Tibial nerve (tissue), 4 donors: ENCODE results near the gene EIF2B2.

ENCODE experiments used
- CTCF ChIP-seq, 5 experiments: fragments of 200-600 bp in 3 of 5; fragments of 450-650 bp in 2 of 5; sonication (generic) in 3 of 5; IDR thresholded peaks; one replicate each; pipeline ENCODE4 v1.5.1; 2016 to 2019; ENCODE audit warnings: antibody characterized with exemption in 5 of 5, mild to moderate bottlenecking in 3 of 5, moderate library complexity in 2 of 5
- EP300 ChIP-seq, 2 donors: sonication (generic); formaldehyde crosslinking; IDR thresholded peaks; one replicate each; pipeline ENCODE4 v1.6.1; 2017; ENCODE audit warnings: antibody characterized with exemption in 2 of 2, mild to moderate bottlenecking in 1 of 2
- POLR2A ChIP-seq, 2 donors: fragments of 450-650 bp; IDR thresholded peaks; one replicate each; pipeline ENCODE4 v1.6.1; 2017; ENCODE audit warnings: antibody characterized with exemption in 2 of 2, mild to moderate bottlenecking in 2 of 2, moderate library complexity in 2 of 2

GRCh38 chr14:74964787-74965485 is 37.8 kb upstream of the EIF2B2 start:
- TF ChIP-seq CTCF (IDR thresholded peaks at IDR 0.05) = no peak
- no peak for TF ChIP-seq POLR2A (IDR thresholded peaks at IDR 0.05)
- no peak for TF ChIP-seq EP300 (IDR thresholded peaks at IDR 0.05)
